HEK293 (cell line): ENCODE data around the gene PPM1L.

Experiments
- BCL11B ChIP-seq: fragments of 450-650 bp; formaldehyde crosslinking; IDR thresholded peaks from 2 replicates; pipeline ENCODE4 v1.5.1; 2016; ENCODE audit warnings: low read depth, missing biosample characterization, missing genetic modification characterization
- KLF16 ChIP-seq: fragments of 450-650 bp; formaldehyde crosslinking; IDR thresholded peaks from 2 replicates; pipeline ENCODE4 v1.5.1; 2017; ENCODE audit warnings: missing biosample characterization, missing genetic modification characterization
- KLF7 ChIP-seq: fragments of 450-650 bp; formaldehyde crosslinking; IDR thresholded peaks from 2 replicates; pipeline ENCODE4 v1.5.1; 2016; ENCODE audit warnings: missing biosample characterization, missing genetic modification characterization, borderline replicate concordance
- OVOL3 ChIP-seq: fragments of 450-650 bp; formaldehyde crosslinking; IDR thresholded peaks from 2 replicates; pipeline ENCODE4 v1.5.1; 2016; ENCODE audit warnings: missing biosample characterization, missing genetic modification characterization
- SCRT1 ChIP-seq: fragments of 450-650 bp; formaldehyde crosslinking; IDR thresholded peaks from 2 replicates; pipeline ENCODE4 v1.5.1; 2016; ENCODE audit warnings: missing biosample characterization, missing genetic modification characterization, borderline replicate concordance
- TRIM28 ChIP-seq: IDR thresholded peaks from 2 replicates; pipeline ENCODE4 v1.6.1; 2011; ENCODE audit warnings: low read length, control low read depth, borderline replicate concordance
- WT1 ChIP-seq: fragments of 450-650 bp; formaldehyde crosslinking; IDR thresholded peaks from 2 replicates; pipeline ENCODE4 v1.5.1; 2016; ENCODE audit warnings: missing biosample characterization, missing genetic modification characterization
- ZBTB1 ChIP-seq: fragments of 450-650 bp; formaldehyde crosslinking; IDR thresholded peaks from 2 replicates; pipeline ENCODE4 v1.5.1; 2016; ENCODE audit warnings: missing biosample characterization, missing genetic modification characterization
- ZBTB21 ChIP-seq: fragments of 450-650 bp; formaldehyde crosslinking; IDR thresholded peaks from 2 replicates; pipeline ENCODE4 v1.5.1; 2017; ENCODE audit warnings: missing biosample characterization, missing genetic modification characterization
- ZBTB48 ChIP-seq: fragments of 450-650 bp; formaldehyde crosslinking; IDR thresholded peaks from 2 replicates; pipeline ENCODE4 v1.5.1; 2016; ENCODE audit warnings: missing biosample characterization, missing genetic modification characterization
- ZFHX2 ChIP-seq: fragments of 450-650 bp; formaldehyde crosslinking; conservative IDR thresholded peaks from 2 replicates; pipeline ENCODE4 v1.5.1; 2016; ENCODE audit warnings: missing biosample characterization, missing genetic modification characterization
- ZNF140 ChIP-seq: fragments of 450-650 bp; formaldehyde crosslinking; IDR thresholded peaks from 2 replicates; pipeline ENCODE4 v1.5.1; 2016; ENCODE audit warnings: missing biosample characterization, missing genetic modification characterization
- ZNF175 ChIP-seq: fragments of 450-650 bp; formaldehyde crosslinking; IDR thresholded peaks from 2 replicates; pipeline ENCODE4 v1.5.1; 2016; ENCODE audit warnings: missing biosample characterization, missing genetic modification characterization
- ZNF366 ChIP-seq: fragments of 450-650 bp; formaldehyde crosslinking; conservative IDR thresholded peaks from 2 replicates; pipeline ENCODE4 v1.5.1; 2016; ENCODE audit warnings: missing biosample characterization, missing genetic modification characterization
- ZNF37A ChIP-seq: fragments of 450-650 bp; IDR thresholded peaks from 2 replicates; pipeline ENCODE4 v1.5.1; 2018; ENCODE audit warnings: missing biosample characterization, missing genetic modification characterization
- ZNF423 ChIP-seq: fragments of 450-650 bp; formaldehyde crosslinking; IDR thresholded peaks from 2 replicates; pipeline ENCODE4 v1.5.1; 2016; ENCODE audit warnings: missing biosample characterization, missing genetic modification characterization
- ZNF426 ChIP-seq: fragments of 450-650 bp; formaldehyde crosslinking; IDR thresholded peaks from 2 replicates; pipeline ENCODE4 v1.5.1; 2017; ENCODE audit warnings: missing biosample characterization, missing genetic modification characterization, mild to moderate bottlenecking, inconsistent platforms, moderate library complexity
- ZNF549 ChIP-seq: fragments of 450-650 bp; IDR thresholded peaks from 2 replicates; pipeline ENCODE4 v1.5.1; 2018; ENCODE audit warnings: missing biosample characterization, missing genetic modification characterization, mild to moderate bottlenecking, inconsistent platforms, moderate library complexity
- ZNF561 ChIP-seq: fragments of 450-650 bp; IDR thresholded peaks from 2 replicates; pipeline ENCODE4 v1.5.1; 2018; ENCODE audit warnings: missing biosample characterization, missing genetic modification characterization, borderline replicate concordance
- ZNF571 ChIP-seq: fragments of 450-650 bp; formaldehyde crosslinking; IDR thresholded peaks from 2 replicates; pipeline ENCODE4 v1.5.0; 2017; ENCODE audit warnings: missing biosample characterization, missing genetic modification characterization
- ZNF596 ChIP-seq: fragments of 450-650 bp; IDR thresholded peaks from 2 replicates; pipeline ENCODE4 v1.5.0; 2018; ENCODE audit warnings: missing biosample characterization, mild to moderate bottlenecking, missing genetic modification characterization, moderate library complexity
- ZNF701 ChIP-seq: fragments of 450-650 bp; formaldehyde crosslinking; IDR thresholded peaks from 2 replicates; pipeline ENCODE4 v1.5.1; 2016; ENCODE audit warnings: missing biosample characterization, missing genetic modification characterization
- ZNF747 ChIP-seq: fragments of 450-650 bp; formaldehyde crosslinking; IDR thresholded peaks from 2 replicates; pipeline ENCODE4 v1.5.1; 2016; ENCODE audit warnings: missing biosample characterization, missing genetic modification characterization
- ZNF843 ChIP-seq: fragments of 450-650 bp; formaldehyde crosslinking; IDR thresholded peaks from 2 replicates; pipeline ENCODE4 v1.5.1; 2016; ENCODE audit warnings: missing biosample characterization, missing genetic modification characterization
- ZXDB ChIP-seq: fragments of 450-650 bp; formaldehyde crosslinking; IDR thresholded peaks from 2 replicates; pipeline ENCODE4 v1.5.1; 2016; ENCODE audit warnings: missing biosample characterization, missing genetic modification characterization
- TF ChIP-seq, protein P1 (sequence below): fragments of 450-650 bp; formaldehyde crosslinking; IDR thresholded peaks from 2 replicates; pipeline ENCODE4 v1.5.1; 2016; ENCODE audit warnings: missing biosample characterization, missing genetic modification characterization
- TF ChIP-seq, protein P2 (sequence below): fragments of 450-650 bp; formaldehyde crosslinking; IDR thresholded peaks from 2 replicates; pipeline ENCODE4 v1.5.1; 2016; ENCODE audit warnings: missing biosample characterization, missing genetic modification characterization
- TF ChIP-seq, protein P3 (sequence below): fragments of 450-650 bp; formaldehyde crosslinking; IDR thresholded peaks from 2 replicates; pipeline ENCODE4 v1.5.1; 2016; ENCODE audit warnings: missing biosample characterization, missing genetic modification characterization
- TF ChIP-seq, protein P4 (sequence below): fragments of 450-650 bp; formaldehyde crosslinking; IDR thresholded peaks from 2 replicates; pipeline ENCODE4 v1.5.1; 2016; ENCODE audit warnings: missing biosample characterization, missing genetic modification characterization
- TF ChIP-seq, protein P5 (sequence below): fragments of 450-650 bp; formaldehyde crosslinking; IDR thresholded peaks from 2 replicates; pipeline ENCODE4 v1.5.1; 2016; ENCODE audit warnings: missing biosample characterization, missing genetic modification characterization
- TF ChIP-seq, protein P6 (sequence below): fragments of 450-650 bp; formaldehyde crosslinking; IDR thresholded peaks from 2 replicates; pipeline ENCODE4 v1.5.1; 2017; ENCODE audit warnings: missing biosample characterization, missing genetic modification characterization
- TF ChIP-seq, protein P7 (sequence below): fragments of 450-650 bp; formaldehyde crosslinking; IDR thresholded peaks from 2 replicates; pipeline ENCODE4 v1.5.1; 2017; ENCODE audit warnings: missing biosample characterization, missing genetic modification characterization

Gene PPM1L

DNA sequence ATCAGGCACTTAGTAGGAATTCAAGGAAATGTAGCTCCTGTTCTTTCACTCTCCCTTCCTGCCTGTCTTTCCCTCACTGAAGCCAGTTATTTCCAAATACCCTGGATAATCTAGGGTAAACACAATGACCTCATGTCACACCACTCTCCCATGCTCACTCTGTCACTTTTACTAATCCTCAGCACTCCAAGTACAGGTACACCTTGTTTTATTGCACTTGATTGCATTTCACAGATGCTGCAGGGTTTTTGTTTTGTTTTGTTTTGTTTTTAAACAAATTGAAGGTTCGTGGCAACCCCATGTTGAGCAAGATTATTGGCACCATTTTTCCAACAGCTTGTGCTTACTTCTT lies 40.8 kb downstream of the PPM1L start (continued):
- TF ChIP-seq ZBTB1 (tag by site-specific recombination) (no peak), ZNF701 (no peak), ZNF366 (tag by site-specific recombination) (peak; percentile 23; the same call in 1 of the 2 replicates), ZXDB (tag by site-specific recombination) (peak; percentile 76), ZNF423 (tag by site-specific recombination) (no peak), ZNF596 (tag by site-specific recombination) (no peak), SCRT1 (tag by site-specific recombination) (peak; percentile 48; the same call in 1 of the 2 replicates), ZNF747 (tag by site-specific recombination) (no peak), ZFHX2 (tag by site-specific recombination) (no peak), KLF16 (tag by site-specific recombination) (no peak), ZNF843 (tag by site-specific recombination) (peak; percentile 74; the same call in 1 of the 2 replicates), BCL11B (no peak), ZNF426 (no peak), ZBTB48 (no peak), ZNF37A (tag by site-specific recombination) (no peak), ZBTB21 (tag by site-specific recombination) (peak; percentile 57; the same call in 1 of the 2 replicates), ZNF140 (tag by site-specific recombination) (no peak), TRIM28 (no peak; the same call in 1 of the 2 replicates), ZNF549 (tag by site-specific recombination) (no peak), KLF7 (tag by site-specific recombination) (no peak), ZNF175 (tag by site-specific recombination) (no peak), OVOL3 (tag by site-specific recombination) (no peak), WT1 (tag by site-specific recombination) (peak; percentile 91), ZNF571 (tag by site-specific recombination) (no peak), ZNF561 (tag by site-specific recombination) (no peak)
- TF ChIP-seq, protein P1, sequence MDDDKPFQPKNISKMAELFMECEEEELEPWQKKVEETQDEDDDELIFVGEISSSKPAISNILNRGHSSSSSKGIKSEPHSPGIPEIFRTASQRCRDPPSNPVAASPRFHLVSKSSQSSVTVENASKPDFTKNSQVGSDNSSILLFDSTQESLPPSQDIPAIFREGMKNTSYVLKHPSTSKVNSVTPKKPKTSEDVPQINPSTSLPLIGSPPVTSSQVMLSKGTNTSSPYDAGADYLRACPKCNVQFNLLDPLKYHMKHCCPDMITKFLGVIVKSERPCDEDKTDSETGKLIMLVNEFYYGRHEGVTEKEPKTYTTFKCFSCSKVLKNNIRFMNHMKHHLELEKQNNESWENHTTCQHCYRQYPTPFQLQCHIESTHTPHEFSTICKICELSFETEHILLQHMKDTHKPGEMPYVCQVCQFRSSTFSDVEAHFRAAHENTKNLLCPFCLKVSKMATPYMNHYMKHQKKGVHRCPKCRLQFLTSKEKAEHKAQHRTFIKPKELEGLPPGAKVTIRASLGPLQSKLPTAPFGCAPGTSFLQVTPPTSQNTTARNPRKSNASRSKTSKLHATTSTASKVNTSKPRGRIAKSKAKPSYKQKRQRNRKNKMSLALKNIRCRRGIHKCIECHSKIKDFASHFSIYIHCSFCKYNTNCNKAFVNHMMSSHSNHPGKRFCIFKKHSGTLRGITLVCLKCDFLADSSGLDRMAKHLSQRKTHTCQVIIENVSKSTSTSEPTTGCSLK (tag by site-specific recombination), result no peak
- TF ChIP-seq, protein P2, sequence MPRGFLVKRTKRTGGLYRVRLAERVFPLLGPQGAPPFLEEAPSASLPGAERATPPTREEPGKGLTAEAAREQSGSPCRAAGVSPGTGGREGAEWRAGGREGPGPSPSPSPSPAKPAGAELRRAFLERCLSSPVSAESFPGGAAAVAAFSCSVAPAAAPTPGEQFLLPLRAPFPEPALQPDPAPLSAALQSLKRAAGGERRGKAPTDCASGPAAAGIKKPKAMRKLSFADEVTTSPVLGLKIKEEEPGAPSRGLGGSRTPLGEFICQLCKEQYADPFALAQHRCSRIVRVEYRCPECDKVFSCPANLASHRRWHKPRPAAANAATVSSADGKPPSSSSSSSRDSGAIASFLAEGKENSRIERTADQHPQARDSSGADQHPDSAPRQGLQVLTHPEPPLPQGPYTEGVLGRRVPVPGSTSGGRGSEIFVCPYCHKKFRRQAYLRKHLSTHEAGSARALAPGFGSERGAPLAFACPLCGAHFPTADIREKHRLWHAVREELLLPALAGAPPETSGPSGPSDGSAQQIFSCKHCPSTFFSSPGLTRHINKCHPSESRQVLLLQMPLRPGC (tag by site-specific recombination), result peak; percentile 72
- TF ChIP-seq, protein P3, sequence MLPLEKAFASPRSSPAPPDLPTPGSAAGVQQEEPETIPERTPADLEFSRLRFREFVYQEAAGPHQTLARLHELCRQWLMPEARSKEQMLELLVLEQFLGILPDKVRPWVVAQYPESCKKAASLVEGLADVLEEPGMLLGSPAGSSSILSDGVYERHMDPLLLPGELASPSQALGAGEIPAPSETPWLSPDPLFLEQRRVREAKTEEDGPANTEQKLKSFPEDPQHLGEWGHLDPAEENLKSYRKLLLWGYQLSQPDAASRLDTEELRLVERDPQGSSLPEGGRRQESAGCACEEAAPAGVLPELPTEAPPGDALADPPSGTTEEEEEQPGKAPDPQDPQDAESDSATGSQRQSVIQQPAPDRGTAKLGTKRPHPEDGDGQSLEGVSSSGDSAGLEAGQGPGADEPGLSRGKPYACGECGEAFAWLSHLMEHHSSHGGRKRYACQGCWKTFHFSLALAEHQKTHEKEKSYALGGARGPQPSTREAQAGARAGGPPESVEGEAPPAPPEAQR (tag by site-specific recombination), result no peak
- TF ChIP-seq, protein P4, sequence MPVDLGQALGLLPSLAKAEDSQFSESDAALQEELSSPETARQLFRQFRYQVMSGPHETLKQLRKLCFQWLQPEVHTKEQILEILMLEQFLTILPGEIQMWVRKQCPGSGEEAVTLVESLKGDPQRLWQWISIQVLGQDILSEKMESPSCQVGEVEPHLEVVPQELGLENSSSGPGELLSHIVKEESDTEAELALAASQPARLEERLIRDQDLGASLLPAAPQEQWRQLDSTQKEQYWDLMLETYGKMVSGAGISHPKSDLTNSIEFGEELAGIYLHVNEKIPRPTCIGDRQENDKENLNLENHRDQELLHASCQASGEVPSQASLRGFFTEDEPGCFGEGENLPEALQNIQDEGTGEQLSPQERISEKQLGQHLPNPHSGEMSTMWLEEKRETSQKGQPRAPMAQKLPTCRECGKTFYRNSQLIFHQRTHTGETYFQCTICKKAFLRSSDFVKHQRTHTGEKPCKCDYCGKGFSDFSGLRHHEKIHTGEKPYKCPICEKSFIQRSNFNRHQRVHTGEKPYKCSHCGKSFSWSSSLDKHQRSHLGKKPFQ, result peak; percentile 38; the same call in 1 of the 2 replicates
- TF ChIP-seq, protein P5, sequence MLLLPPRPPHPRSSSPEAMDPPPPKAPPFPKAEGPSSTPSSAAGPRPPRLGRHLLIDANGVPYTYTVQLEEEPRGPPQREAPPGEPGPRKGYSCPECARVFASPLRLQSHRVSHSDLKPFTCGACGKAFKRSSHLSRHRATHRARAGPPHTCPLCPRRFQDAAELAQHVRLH (tag by site-specific recombination), result peak; percentile 82
- TF ChIP-seq, protein P6, sequence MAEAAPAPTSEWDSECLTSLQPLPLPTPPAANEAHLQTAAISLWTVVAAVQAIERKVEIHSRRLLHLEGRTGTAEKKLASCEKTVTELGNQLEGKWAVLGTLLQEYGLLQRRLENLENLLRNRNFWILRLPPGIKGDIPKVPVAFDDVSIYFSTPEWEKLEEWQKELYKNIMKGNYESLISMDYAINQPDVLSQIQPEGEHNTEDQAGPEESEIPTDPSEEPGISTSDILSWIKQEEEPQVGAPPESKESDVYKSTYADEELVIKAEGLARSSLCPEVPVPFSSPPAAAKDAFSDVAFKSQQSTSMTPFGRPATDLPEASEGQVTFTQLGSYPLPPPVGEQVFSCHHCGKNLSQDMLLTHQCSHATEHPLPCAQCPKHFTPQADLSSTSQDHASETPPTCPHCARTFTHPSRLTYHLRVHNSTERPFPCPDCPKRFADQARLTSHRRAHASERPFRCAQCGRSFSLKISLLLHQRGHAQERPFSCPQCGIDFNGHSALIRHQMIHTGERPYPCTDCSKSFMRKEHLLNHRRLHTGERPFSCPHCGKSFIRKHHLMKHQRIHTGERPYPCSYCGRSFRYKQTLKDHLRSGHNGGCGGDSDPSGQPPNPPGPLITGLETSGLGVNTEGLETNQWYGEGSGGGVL (tag by site-specific recombination), result peak; percentile 65
- TF ChIP-seq, protein P7, sequence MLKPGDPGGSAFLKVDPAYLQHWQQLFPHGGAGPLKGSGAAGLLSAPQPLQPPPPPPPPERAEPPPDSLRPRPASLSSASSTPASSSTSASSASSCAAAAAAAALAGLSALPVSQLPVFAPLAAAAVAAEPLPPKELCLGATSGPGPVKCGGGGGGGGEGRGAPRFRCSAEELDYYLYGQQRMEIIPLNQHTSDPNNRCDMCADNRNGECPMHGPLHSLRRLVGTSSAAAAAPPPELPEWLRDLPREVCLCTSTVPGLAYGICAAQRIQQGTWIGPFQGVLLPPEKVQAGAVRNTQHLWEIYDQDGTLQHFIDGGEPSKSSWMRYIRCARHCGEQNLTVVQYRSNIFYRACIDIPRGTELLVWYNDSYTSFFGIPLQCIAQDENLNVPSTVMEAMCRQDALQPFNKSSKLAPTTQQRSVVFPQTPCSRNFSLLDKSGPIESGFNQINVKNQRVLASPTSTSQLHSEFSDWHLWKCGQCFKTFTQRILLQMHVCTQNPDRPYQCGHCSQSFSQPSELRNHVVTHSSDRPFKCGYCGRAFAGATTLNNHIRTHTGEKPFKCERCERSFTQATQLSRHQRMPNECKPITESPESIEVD (tag by site-specific recombination), result peak; percentile 80
